HG03460 (cell line): ENCODE measurements around the gene SUCNR1.
"Not testable (repeated sequence)": the region's sequence is repeated elsewhere in the genome, so short reads cannot be mapped to it uniquely, and the experiment has no call there.

Experiments used
- ATAC-seq: cut with Tn5 transposase; IDR thresholded peaks from one replicate; pipeline ENCODE4 v1.9.1; 2021; ENCODE audit not compliant: unreplicated experiment

The SUCNR1 gene

DNA sequence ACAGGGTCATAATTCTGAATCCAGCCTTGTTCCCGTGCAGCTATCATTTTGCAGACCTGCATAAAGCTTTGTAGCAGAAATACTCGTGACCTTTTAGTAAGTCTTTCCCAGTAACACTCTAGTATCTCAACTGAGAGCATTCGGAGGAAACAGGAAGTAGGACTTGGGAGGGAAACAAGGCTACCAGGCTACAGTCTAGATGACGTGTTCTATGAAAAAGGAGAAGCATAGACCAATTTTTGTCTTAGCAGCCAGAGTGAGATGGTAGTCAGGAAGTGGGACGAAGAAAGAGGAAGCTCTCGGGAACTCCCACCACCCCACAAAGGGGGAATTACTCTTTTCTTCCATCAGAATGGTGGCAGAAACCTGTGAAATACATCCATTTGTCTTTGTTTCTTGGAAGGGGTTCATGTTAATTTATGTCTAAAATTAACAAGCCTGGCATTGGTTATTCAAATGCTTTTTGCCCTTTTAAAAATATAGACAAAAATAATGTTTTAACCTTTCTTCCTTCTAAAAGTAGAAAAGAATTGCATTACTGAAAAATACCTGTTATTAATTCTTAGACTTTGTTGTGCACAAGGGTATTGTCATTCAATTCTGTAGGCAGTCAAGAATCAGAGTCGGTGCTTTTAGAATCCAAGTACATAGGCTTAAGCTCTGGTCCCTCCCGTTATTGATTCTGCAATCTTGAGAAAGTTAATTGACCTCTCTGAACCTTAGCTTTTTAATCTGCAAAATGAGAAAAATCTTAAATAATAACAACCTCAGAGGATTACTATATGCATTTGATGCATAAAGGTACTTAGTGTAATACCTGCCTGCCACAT is 1.6 kb upstream of the SUCNR1 start:
- peak; percentile 77 for ATAC-seq

DNA sequence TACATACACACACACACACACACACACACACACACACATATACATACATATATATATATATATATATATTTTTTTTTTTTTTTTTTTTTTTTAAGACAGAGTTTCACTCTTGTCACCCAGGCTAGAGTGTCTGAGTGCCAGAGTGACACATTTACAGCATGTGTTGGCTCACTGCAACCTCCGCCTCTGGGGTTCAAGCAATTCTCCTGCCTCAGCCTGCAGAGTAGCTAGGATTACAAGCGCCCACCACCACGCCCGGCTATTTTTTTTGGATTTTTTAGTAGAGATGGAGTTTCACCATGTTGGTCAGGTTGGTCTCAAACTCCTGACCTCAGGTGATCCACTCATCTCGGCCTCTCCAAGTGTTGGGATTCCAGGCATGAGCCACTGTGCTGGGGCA is 636 bp downstream of the SUCNR1 start:
- not testable (repeated sequence) for ATAC-seq

DNA sequence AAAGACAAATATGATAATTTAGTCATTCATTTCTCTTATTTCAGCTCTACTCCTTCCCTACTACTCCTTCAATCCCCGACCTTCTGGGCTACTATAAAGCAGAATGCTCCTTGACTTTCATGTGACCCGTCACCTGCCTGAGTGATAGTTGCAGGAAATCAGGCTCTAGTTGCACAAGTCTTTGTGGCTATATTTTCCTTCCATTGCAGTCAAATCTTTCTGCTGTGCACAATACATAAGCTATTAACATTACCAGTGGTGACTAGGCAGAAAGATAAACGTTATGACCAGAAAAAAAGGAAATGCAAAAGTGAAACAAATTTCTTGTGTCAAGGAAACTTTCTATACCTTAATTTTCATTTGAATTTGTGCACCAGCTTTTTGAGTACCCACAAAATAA is 2.3 kb downstream of the SUCNR1 start:
- peak; percentile 71 for ATAC-seq

DNA sequence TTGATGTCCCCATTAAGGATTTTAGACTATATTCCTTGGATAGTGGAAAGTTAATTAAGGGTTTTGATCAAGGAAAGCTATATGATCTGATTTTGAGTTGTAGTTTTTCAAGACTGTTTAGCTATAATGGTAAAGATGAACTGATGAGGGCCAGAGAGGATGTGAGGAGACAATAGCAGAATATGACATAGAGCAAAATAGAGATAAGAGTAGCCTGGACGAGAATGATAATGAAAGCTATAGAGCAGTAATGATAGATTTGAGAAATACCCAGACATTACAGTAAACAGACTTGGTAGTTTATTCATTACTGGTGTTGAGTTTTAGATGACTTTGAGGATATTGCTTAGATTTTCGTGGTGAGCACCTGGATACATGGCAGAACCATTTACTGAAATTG is 3.8 kb downstream of the SUCNR1 start:
- no peak for ATAC-seq

DNA sequence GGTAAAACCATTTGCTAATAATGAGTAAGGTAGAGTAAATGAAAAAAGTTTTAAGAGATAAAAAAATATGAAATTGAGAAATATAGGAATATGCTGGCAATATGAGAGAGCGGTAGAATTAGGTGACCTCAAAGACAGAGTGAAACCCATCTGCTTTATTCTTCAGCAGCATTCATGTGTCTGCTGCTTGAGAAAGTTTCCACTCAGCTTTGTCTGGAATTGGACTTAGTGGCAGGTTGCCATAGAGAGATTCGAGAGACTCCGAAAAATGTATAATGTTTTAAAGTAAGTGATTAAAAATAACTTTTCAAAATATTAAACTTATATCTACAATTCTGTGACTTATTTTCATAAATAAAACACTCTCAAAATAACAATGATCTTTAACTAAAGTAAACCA is 5.0 kb downstream of the SUCNR1 start:
- no peak for ATAC-seq

DNA sequence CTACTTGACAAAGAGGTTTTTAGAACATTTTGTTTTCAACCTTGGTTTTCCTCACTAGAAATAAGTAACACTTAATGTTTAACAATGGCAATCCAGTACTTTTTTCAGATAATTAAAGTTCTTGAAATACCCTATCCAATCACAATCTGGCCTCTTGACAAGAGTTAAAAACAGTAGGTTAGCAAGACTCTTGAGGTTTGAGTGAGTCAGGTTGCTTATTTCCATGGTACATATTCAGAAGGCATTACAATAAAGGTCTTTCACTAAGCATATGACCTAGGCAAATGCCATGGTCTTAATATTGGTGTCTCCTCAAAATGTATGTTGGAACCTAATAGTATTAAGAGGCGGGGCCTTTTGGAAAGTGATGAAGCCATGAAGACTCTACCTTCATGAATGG is 5.6 kb downstream of the SUCNR1 start:
- ATAC-seq: no peak

DNA sequence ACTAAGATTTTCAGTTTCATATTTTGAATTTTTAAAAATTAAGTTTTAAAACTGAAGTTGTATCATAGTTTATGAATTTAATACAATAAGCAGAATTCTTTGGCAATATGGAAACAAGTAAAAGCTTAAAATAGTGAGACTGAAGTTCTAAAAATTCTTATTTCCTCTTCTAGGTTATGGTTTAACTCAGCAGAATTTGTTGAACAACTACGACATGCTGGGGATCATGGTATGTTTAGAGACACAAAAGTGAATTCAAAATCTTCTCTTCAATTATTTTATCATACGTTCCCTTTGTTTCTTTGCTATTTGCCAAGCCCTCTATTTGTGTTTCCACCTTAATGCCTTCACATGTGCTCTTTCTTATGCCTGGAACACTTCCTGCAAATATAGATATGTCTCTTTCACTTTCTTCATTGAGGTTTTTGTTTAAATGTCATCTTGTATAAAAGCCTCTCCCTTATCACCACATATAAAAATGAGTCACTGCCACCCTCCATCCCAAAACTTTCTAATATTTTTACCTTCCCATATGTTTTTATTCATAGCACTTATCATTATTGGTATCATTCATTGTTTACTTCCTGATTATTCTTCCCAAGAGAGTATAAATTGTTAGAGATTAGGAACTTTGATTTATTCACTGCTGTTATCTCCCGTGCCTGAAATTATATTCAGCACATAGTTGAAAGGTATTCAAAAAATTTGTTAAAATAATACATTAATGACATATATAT is 6.4 kb downstream of the SUCNR1 start:
- peak; percentile 41 for ATAC-seq

DNA sequence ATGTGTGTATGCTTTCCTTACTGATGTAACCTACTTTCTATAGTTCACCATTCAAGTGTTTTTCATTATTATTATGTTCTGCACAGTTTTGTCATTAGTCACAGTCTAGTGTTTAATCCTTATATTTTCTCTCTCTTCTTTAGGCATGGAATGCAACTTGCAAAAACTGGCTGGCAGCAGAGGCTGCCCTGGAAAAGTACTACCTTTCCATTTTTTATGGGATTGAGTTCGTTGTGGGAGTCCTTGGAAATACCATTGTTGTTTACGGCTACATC is 6.9 kb downstream of the SUCNR1 start:
- ATAC-seq: no peak

DNA sequence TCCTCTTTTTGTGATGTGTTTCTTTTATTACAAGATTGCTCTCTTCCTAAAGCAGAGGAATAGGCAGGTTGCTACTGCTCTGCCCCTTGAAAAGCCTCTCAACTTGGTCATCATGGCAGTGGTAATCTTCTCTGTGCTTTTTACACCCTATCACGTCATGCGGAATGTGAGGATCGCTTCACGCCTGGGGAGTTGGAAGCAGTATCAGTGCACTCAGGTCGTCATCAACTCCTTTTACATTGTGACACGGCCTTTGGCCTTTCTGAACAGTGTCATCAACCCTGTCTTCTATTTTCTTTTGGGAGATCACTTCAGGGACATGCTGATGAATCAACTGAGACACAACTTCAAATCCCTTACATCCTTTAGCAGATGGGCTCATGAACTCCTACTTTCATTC is 7.7 kb downstream of the SUCNR1 start:
- ATAC-seq: no peak

DNA sequence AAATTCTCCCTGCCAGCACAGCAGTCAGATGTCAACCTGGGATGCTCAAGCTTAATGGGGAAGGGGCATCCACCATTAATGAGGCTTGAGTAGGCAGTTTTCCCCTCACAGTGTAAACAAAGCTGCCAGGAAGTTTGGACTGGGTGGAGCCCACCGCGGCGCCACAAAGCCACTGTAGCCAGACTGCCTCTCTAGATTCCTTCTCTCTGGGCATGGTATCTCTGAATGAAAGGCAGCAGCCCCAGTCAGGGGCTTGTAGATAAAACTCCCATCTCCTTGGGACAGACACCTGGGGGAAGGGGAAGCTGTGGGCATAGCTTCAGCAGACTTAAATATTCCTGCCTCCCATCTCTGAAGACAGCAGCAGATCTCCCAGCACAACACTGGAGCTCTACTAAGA is 12.0 kb downstream of the SUCNR1 start:
- ATAC-seq: not testable (repeated sequence)

DNA sequence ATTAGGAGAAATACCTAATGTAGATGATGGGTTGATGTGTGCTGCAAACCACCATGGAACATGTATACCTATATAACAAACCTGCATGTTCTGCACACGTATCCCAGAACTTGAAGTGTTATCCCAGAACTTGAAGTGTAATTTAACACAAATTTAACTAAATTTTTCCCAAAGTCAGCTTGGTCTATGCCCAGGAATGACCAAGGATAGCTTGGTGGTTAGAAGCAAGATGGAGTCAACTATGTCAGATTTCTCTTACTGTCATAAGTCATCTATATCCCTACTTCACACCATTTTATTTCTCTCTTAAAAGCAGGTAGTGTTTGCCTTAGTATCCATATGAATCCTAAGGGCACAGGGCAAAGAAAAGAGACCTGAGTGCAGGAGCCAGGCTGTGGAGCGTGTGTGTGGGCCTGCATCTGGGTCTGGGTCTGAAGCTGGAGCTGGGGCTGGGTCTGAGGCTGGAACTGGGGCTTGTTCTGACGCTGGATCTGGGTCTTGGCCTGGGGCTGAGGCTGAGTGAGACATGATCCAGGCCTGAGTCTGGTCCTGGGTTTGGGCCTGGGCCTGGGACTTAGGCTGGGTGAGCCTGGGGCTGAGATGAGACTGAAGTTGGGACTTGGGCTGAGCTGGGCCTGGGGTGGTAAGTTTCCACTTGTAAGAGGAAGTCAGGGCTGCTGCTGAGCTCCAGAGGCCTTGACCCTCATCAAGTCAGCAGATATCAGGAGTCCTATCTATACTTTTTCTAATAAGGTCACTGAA is 14.2 kb downstream of the SUCNR1 start:
- ATAC-seq: not testable (repeated sequence)

DNA sequence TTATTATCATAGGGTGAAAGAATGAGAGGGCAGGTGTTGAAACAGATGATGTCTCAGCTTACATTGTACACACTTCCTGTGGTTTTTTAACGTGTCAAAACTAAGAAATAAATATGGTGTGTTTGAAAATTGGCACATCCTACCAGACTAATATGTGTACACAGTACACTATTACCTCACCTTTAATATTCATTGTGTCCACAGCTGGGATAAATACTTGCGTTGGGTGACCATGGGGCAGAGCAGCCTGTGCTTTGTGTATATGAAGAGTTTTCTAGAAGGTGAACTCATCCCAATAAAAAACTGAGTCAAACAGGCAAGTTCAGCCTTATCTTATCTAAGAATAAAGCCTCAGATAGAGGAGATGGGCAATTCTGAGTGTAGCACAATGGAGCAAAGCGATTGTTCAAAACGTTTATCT is 17.3 kb downstream of the SUCNR1 start:
- peak; percentile 80 for ATAC-seq

DNA sequence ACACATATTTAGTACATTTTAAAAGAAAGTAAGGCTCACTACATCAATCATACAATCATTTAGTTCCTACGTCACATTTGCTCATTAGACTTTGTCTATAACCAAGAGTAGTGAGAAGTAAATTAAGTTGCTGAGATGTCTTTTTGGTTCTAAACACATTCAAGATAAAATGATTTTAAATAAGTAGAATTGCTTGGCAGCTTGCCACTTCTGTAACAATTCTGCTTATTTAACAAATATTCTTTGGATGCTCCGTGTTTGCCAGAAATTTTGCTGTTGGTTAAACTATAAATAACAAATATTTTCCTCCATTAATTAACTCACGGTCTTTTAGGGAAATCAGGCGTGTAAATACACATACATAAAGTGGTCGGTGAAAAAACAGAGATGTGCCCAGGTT is 18.3 kb downstream of the SUCNR1 start:
- ATAC-seq: no peak

DNA sequence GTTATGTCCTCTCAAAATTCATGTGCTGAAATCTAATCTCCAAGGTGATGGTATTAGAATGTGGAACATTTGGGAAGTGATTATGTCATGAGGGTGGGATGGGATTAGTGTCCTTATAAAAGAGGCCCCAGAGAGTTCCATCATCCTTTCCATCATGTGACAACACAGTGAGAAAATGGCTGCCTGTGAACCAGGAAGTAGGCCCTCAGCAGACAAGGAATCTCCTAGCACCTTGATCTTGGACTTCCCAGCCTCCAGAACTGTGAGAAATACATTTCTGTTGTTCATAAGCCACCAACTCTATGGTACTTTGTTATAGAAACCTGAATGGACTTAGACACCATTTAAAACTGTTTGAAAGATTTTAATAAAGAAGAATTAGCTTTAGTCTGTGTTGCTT is 20.8 kb downstream of the SUCNR1 start:
- ATAC-seq: no peak

DNA sequence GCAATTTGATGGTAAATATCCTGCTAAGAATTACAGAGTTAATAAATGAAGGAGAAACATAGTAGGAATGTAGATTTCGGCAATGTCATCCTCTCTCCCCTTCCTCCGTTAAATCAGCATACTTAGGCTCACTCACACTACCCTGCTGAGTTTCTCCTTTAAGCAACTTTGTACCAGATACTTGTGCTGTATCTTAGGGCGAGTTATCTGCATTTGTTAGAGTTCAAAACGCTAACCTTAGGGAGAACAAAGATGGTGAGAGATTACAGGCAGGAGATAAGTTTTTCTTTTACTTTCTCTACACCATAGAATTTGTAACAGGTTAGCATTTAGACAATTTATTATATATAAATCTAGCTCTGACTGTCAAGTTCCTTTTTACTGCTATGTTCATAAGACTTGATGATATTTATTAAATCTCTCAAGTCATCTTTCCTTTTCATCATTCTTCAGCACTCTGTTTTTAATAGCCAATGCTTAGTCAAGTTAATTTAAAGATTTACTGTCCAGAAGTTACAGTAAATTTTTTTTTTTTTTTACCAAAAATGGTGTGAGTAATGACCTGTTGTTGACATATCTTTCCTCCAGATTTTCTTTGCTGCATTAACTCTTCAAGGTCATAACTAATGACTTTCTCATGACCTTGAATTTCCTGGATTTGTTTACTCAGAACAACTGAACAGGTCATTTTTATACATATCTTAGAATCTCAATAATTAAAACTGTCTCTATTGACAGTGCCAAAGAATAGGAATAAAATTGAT is 22.2 kb downstream of the SUCNR1 start:
- ATAC-seq: no peak

DNA sequence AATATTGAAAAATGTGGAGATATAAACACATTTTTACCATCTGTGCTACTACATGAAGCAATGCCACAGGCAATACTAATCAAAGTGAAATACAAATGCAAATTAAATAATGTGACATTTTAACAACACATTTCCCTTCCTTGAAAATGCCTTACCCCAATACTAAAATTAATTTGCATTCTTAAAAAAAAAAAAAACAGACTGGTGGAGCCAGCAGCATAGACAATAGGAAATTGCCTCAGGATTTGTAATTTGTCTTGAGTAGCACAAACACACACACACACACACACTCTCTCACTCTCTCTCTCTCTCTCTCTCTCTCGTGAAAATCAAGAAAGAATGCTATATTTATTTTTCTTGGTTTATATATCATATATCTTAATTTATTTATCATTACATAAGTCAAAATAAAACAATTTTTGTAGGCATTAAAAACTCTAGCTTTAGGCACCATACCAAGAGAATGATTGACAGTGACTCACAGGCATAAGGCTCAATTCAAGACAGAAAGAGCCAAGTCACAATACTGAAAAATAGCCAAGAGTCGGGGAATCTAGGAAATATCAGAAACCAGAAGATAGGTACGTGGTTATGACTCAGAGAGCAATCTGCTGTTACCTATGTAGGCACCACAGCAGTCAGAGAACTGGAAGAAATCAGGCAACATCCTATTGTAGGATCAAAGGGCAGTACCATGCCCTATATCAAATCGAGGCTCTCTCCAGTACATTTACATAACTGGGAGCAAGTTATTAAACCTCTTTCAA is 23.0 kb downstream of the SUCNR1 start:
- ATAC-seq: no peak

DNA sequence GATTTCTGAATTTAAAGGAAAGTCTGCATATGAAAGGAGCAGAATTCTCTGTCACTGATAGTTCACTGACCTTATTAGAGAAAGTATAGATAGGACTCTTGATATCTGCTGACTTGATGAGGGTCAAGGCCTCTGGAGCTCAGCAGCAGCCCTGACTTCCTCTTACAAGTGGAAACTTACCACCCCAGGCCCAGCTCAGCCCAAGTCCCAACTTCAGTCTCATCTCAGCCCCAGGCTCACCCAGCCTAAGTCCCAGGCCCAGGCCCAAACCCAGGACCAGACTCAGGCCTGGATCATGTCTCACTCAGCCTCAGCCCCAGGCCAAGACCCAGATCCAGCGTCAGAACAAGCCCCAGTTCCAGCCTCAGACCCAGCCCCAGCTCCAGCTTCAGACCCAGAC is 24.7 kb downstream of the SUCNR1 start:
- ATAC-seq: not testable (repeated sequence)

DNA sequence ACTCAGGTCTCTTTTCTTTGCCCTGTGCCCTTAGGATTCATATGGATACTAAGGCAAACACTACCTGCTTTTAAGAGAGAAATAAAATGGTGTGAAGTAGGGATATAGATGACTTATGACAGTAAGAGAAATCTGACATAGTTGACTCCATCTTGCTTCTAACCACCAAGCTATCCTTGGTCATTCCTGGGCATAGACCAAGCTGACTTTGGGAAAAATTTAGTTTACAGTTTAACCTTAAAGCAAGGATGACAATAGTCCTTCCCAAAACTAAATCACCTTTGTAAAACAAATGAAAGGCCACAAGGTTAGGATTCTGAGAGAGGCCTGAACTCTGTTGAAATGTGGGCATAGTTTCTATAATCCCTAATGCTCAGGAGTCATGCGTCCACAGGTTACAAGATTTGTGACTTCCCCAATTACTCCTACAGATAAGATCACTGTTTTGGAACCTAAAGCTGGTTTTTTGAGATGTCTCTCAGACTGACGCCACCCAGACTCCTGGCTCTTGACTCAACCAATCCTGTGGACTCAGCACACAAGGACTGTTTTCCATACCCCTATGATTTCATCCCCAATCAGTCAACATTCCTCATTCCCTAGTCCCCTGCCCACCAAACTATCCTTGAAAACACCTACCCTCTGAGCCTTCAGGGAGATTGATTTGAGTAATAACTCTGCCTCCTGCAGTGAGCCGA is 25.3 kb downstream of the SUCNR1 start:
- not testable (repeated sequence) for ATAC-seq

DNA sequence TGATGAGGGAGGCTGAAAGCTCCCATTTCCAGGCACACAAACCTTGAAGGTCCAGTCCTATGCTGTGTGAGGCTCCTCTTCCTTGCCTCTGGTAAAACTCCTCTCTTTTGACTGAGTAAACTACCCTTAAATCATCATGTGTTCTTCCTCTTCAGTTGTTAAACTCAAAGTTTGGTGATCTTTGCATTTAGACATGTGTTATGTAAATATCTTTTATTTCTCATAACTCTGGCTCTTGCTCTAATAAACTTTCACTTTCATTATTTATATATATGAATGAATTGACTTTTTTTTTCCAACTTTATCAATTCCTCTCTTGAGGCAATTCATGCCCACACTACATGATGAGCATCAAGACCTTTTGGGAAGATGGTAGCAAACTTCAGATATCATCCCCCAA is 26.6 kb downstream of the SUCNR1 start:
- ATAC-seq: no peak

DNA sequence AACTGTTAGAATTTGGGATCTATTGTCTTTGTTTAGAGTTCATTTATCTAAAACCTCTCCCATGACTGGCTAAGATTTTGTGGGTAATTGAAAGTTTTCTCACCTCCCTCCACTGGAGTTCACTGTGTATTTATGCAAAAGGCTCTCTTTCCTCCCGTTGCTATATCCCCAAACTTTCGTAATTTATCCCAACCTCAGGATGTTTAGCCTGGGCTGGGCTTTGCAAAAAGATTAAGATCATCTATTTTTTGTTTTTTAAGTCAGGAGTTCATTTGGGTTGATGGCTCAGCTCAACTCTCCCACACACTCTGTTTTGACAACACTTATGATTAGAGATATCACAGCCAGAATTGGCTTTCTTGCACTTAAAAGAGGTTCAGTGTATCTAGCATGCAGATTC is 27.0 kb downstream of the SUCNR1 start:
- ATAC-seq: no peak
